Spleen (tissue), 11 donors: ENCODE measurements around the gene BCAS4. TPM values are rescaled to one million over a fixed set of nuclear protein-coding genes. Genes with fewer than 3 reads are reported as not detected.
"Not testable (repeated sequence)": the region's sequence is repeated elsewhere in the genome, so short reads cannot be mapped to it uniquely, and the experiment has no call there.

Source experiments
- DNase-seq: peaks from one replicate; pipeline ENCODE4 v3.0.0-alpha.2; 2020
- H3K27ac ChIP-seq, 8 donors: fragments of 200-600 bp; sonication (generic) in 7 of 8; 1 replicate in 4 of 8; 2 replicates in 4 of 8; pipeline versions ENCODE4 v1.5.0 to v1.8.0; 2016 to 2021; ENCODE audit warnings: inconsistent platforms in 4 of 8, mild to moderate bottlenecking in 4 of 8, moderate library complexity in 1 of 8
- H3K27me3 ChIP-seq, 7 donors: fragments of 200-600 bp; sonication (generic) in 6 of 7; replicated peaks in 1 of 7; 1 replicate in 4 of 7; 2 replicates in 3 of 7; pipeline versions ENCODE4 v1.5.0 to v1.8.0; 2016 to 2021; ENCODE audit warnings: inconsistent platforms in 3 of 7, mild to moderate bottlenecking in 1 of 7
- H3K36me3 ChIP-seq, 6 donors: fragments of 200-600 bp; sonication (generic) in 5 of 6; 1 replicate in 4 of 6; 2 replicates in 2 of 6; pipeline versions ENCODE4 v1.5.0 to v1.8.0; 2016 to 2021; ENCODE audit warnings: inconsistent platforms in 2 of 6
- H3K4me1 ChIP-seq, 6 donors: fragments of 200-600 bp; sonication (generic) in 5 of 6; 1 replicate in 3 of 6; 2 replicates in 3 of 6; pipeline versions ENCODE4 v1.5.0 to v1.8.0; 2016 to 2021; ENCODE audit warnings: inconsistent platforms in 3 of 6
- H3K4me3 ChIP-seq, 8 donors: fragments of 200-600 bp; sonication (generic) in 7 of 8; 1 replicate in 4 of 8; 2 replicates in 4 of 8; pipeline versions ENCODE4 v1.5.0 to v1.8.0; 2016 to 2021; ENCODE audit warnings: inconsistent platforms in 4 of 8, mild to moderate bottlenecking in 4 of 8, moderate library complexity in 2 of 8
- H3K9me3 ChIP-seq, 8 donors: fragments of 200-600 bp; sonication (generic) in 7 of 8; 1 replicate in 4 of 8; 2 replicates in 4 of 8; pipeline versions ENCODE4 v1.5.0 to v1.8.0; 2016 to 2021; ENCODE audit warnings: inconsistent platforms in 4 of 8
- POLR2A ChIP-seq, 3 donors: fragments of 450-650 bp; IDR thresholded peaks; one replicate each; pipeline ENCODE4 v1.5.1; 2017; ENCODE audit warnings: antibody characterized with exemption in 3 of 3, mild to moderate bottlenecking in 1 of 3
- POLR2AphosphoS5 ChIP-seq, 3 donors: sonication (generic); formaldehyde crosslinking; IDR thresholded peaks; one replicate each; pipeline ENCODE4 v1.5.1; 2017; ENCODE audit warnings: antibody characterized with exemption in 3 of 3
- WGBS, 5 donors: extraction: QIAGEN DNeasy Blood & Tissue Kit in 3 of 5; methylation state at CpG; one replicate each; pipeline versions ENCODE4 v1.1.5 to v1.1.7; 2013 to 2018; 5-methylcytosine and 5-hydroxymethylcytosine counted together
- intact Hi-C: fragments of 100-400 bp; cut with DNase I; formaldehyde crosslinking; loops from one replicate; pipeline ENCODE4 v1.15.0; 2023; ENCODE audit warnings: low total_unique reads
- polyA plus RNA-seq, 3 donors: library from polyadenylated mRNA; stranded (reverse); fragments of 200-250 nt; gene quantifications; one replicate each; pipeline ENCODE4 v1.2.1, GENCODE V29; 2013
- total RNA-seq, 7 donors: library from RNA; depleted of rRNA in 3 of 7; stranded (reverse); fragments of >200 nt in 3 of 7; fragmentation: NEBNext Ultra II Directional in 4 of 7; extraction: Animal tissue kit (Norgen Biotek cat#: 25700) in 4 of 7; gene quantifications; one replicate each; pipeline versions ENCODE4 v1.1.0 to v1.2.1, GENCODE V29; 2016 to 2021
- TF ChIP-seq, protein P1 (sequence below), 11 experiments: fragments of 200-600 bp in 7 of 11; fragments of 450-650 bp in 4 of 11; sonication (generic) in 4 of 11; IDR thresholded peaks in 8 of 11; conservative IDR thresholded peaks in 3 of 11; 1 replicate in 7 of 11; 2 replicates in 4 of 11; pipeline versions ENCODE4 v1.4.0 to v1.8.0; 2016 to 2021; ENCODE audit warnings: antibody characterized with exemption in 11 of 11, inconsistent platforms in 4 of 11, mild to moderate bottlenecking in 1 of 11
- donor health status: healthy with polysubstance abuse.
- donor health status: DM: no; HTN: no; CAD: no; lungs with moderate emphysema.
- donor health status: DM: no; HTN: no; CAD: no.
- donor health status: Bipolar disorder and iron deficiency.
- donor health status: healthy.
- donor health status: DM: no; HTN: no; CAD: no.
- donor health status: DM: yes; HTN: yes; CAD: no.

Gene BCAS4
- total and polyA plus RNA-seq, 10 donors = 11.8 to 33.3 (median 19.7) TPM

DNA sequence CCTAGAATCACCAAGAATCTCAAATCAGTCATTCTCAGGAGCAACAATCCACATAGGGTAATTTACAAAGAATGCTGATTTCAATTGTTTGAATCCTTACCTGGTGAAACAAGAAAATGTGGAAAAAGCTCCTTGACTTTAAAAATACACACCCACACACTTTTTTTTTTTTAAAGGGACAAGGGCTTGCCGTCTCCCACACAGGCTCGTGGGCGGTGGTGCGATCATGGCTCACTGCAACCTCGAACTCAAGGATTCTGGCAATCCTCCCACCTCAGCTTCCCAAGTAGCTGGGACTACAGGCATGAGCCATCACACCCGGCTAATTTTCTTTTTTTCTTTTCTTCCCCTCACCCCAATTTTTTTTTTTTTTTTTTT, 32.8 kb upstream of the BCAS4 start:
- TF ChIP-seq, protein P1, sequence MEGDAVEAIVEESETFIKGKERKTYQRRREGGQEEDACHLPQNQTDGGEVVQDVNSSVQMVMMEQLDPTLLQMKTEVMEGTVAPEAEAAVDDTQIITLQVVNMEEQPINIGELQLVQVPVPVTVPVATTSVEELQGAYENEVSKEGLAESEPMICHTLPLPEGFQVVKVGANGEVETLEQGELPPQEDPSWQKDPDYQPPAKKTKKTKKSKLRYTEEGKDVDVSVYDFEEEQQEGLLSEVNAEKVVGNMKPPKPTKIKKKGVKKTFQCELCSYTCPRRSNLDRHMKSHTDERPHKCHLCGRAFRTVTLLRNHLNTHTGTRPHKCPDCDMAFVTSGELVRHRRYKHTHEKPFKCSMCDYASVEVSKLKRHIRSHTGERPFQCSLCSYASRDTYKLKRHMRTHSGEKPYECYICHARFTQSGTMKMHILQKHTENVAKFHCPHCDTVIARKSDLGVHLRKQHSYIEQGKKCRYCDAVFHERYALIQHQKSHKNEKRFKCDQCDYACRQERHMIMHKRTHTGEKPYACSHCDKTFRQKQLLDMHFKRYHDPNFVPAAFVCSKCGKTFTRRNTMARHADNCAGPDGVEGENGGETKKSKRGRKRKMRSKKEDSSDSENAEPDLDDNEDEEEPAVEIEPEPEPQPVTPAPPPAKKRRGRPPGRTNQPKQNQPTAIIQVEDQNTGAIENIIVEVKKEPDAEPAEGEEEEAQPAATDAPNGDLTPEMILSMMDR (IDR thresholded peaks at IDR 0.05 in 8 of 11, conservative IDR thresholded peaks at IDR 0.05 in 3 of 11) = no peak
- TF ChIP-seq POLR2AphosphoS5 (IDR thresholded peaks at IDR 0.05) = no peak
- TF ChIP-seq POLR2A (IDR thresholded peaks at IDR 0.05) = no peak
- Histone ChIP-seq H3K27ac (no peak overlapping the region), H3K9me3 (no peaks in the 10 kb centered on the region), H3K4me1 (no peaks in the 10 kb centered on the region), H3K36me3 (no peaks in the 10 kb centered on the region), H3K27me3 (peaks cover 0 to 3% (median 0%) of the 10 kb centered on the region in 7 donors), H3K4me3 (no peak overlapping the region)
- intact Hi-C loops = no loop called here
- no peak for DNase-seq
- WGBS, 5 donors = 64 to 90% (median 85%) methylated on average over 6 of the region's 6 CpGs

DNA sequence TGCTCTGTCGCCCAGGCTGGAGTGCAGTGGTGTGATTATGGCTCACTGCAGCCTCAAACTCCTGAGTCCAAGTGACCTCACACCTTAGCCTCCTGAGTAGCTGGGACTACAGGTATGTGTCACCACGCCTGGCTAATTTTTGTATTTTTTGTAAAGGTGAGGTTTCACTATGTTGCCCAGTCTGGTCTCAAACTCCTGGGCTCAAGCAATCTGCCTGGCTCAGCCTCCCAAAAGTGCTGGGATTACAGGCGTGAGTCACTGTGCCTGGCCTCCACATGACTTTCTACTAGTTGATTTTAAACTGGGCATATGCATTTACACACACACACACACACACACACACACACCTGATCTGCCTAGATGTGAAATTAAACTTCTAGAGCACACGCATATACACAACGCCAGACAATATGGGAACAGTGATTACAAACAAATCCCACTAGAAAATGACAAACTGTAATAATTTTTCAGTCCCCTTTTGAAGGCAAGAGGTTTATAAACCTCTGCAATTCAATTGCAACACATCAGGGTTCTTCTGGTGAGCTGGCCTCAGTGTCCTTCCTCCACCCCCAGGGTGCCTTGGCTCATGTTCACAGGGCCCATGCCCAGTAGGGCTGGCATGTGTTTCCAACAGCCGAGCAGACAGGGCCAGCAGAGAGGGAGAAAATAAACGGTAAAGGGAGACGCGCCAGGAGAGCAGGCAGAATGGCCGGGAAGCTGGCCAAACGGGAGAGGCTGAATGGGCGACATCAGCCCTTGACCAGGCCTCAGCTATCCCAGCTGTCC, 32.2 kb upstream of the BCAS4 start:
- no peaks in the 10 kb centered on the region for H3K36me3 ChIP-seq

DNA sequence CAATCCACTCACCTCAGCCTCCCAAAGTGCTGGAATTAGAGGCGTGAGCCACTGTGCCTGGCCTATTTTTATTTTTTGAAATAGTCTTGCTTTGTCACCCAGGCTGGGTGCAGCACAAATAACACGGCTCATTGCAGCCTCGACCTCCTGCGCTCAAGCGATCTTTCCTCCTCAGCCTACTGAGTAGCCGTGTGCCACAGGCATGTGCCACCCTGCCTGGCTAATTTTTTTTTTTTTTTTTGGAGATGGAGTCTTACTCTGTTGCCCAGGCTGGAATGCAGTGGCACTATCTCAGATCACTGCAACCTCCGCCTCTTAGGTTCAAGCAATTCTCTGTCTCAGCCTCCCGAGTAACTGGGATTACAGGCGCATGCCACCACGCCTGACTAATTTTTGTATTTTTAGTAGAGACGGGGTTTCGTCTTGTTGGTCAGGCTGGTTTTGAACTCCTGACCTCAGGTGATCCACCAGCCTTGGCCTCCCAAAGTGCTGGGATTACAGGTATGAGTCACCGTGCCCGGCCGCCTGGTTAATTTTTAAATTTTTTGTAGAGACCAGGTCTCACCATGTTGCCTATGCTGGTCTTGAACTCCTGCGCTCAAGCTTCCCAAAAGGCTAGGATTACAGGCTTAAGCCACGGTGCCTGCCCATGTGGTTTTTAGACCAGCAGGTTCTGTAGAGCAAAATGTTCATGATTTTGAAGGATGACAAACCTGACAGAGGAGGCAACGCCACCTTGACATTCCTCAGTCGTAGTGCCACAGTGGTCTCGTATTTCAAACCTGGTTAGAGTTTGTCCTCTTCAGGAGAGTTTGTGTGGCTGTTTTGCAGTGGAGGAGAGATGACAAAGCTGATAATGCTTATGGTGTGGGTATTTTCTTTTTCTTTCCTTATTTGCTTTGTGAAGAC, 31.1 kb upstream of the BCAS4 start:
- H3K4me3 ChIP-seq, H3K27ac ChIP-seq, H3K9me3 ChIP-seq, H3K36me3 ChIP-seq, DNase-seq, H3K27me3 ChIP-seq, H3K4me1 ChIP-seq, intact Hi-C loops: not testable (repeated sequence)
- 84 to 90% (median 89%) methylated on average over 18 to 20 of the region's 20 CpGs for WGBS, 5 donors

More for the DNA sequence above, 32.2 kb upstream of the BCAS4 start:
- Histone ChIP-seq H3K27me3 (peaks cover 0 to 3% (median 0%) of the 10 kb centered on the region in 7 donors), H3K4me1 (no peaks in the 10 kb centered on the region), H3K4me3 (no peak overlapping the region), H3K9me3 (no peaks in the 10 kb centered on the region), H3K27ac (no peak overlapping the region)
- intact Hi-C loops = no loop called here
- DNase-seq = no peak
- WGBS, 5 donors = 75 to 86% (median 81%) methylated on average over 12 of the region's 12 CpGs
- TF ChIP-seq, protein P1 (IDR thresholded peaks at IDR 0.05 in 8 of 11, conservative IDR thresholded peaks at IDR 0.05 in 3 of 11) = no peak
- no peak for TF ChIP-seq POLR2AphosphoS5 (IDR thresholded peaks at IDR 0.05)
- TF ChIP-seq POLR2A (IDR thresholded peaks at IDR 0.05) = no peak

DNA sequence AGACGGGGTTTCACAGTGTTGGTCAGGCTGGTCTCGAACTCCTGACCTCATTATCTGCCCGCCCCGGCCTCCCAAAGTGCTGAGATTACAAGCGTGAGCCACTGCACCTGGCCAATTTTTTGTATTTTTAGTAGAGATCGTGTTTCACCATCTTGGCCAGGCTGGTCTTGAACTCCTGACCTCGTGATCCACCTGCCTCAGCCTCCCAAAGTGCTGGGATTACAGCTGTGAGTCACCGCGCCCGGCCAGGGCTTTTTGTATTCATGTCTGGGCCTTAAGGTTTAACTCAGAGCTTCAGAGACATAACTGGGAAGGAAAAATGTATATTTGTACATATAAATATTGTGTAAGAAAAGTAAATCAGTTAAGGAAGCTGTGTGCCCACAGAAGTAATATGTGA, 29.6 kb upstream of the BCAS4 start:
- peak; percentile 7 for DNase-seq
- 85 to 93% (median 88%) methylated on average over 10 of the region's 10 CpGs for WGBS, 5 donors
- H3K36me3 ChIP-seq, intact Hi-C loops, H3K4me3 ChIP-seq, H3K27me3 ChIP-seq, H3K4me1 ChIP-seq, H3K9me3 ChIP-seq, H3K27ac ChIP-seq: not testable (repeated sequence)

DNA sequence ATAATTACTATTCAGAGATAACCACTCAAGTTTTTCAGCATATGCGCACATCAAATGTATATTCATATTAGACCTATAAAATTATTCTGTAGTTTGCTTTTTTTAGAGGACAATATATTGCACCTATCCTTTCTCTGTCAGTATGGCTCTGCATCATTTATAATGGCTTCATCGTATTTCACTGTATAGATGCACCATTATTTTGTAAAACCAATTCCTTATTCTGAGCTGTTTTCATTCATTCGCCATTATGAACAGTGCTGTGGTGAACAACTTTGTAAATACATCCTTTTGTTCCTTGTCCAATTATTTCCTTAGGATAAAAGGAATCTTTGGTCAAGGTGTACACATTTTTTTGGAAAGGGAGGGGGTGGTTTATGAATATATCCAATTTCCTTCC, 29.2 kb upstream of the BCAS4 start:
- peaks cover 0 to 3% (median 0%) of the 10 kb centered on the region in 7 donors for H3K27me3 ChIP-seq
- no peak for DNase-seq
- intact Hi-C loops = no loop called here
- H3K36me3 ChIP-seq = no peaks in the 10 kb centered on the region
- no peaks in the 10 kb centered on the region for H3K9me3 ChIP-seq
- H3K4me3 ChIP-seq = no peak overlapping the region
- no peak overlapping the region for H3K27ac ChIP-seq
- TF ChIP-seq POLR2AphosphoS5 (IDR thresholded peaks at IDR 0.05) (no peak), POLR2A (IDR thresholded peaks at IDR 0.05) (no peak)
- TF ChIP-seq, protein P1 (IDR thresholded peaks at IDR 0.05 in 8 of 11, conservative IDR thresholded peaks at IDR 0.05 in 3 of 11) = no peak
- 61 to 83% (median 63%) methylated on average over 3 of the region's 3 CpGs for WGBS, 5 donors
- H3K4me1 ChIP-seq = no peaks in the 10 kb centered on the region

DNA sequence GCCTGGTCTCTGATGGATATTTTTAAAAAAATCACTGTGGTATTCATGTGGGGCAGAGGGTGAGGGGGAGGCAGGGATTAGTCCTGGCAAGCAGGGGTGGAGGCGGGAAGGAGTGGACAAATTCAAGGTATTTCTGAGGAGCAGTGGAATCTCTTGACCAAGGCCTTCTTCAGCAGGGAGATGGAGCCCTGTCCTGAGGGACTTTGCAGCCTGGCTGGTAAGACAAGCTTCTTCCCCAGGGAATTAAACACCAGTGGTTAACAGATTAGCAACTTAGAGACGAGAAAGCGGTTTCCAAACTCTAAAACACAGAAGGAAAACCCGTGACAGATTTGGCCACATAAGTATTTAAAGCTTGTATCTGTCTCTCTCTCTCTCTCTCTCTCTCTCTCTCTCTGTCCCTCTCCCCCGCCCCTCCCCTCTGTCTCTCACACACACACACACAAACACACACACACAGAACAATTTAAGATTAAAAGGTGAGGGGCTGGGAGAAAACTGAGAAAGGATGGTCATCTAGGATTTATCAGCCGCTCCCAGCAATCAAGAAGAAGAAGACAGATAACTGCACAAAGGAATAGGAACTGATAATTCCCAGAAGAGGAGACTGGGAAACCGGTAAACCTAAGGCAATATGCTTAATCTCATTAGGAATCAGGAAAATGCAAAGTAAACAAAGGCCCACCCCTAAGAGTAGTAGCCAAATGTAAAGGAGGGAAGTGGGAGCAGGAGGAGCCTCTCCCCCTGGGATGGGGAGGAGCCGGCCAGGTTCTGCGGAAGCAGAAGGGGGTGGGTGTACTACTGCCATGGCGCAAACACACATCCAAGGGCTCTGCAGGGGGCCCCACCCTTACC, 27.7 kb upstream of the BCAS4 start:
- H3K27me3 ChIP-seq, H3K27ac ChIP-seq, H3K9me3 ChIP-seq, H3K36me3 ChIP-seq, H3K4me1 ChIP-seq, intact Hi-C loops, H3K4me3 ChIP-seq: not testable (repeated sequence)
- WGBS, 5 donors = 54 to 73% (median 58%) methylated on average over 7 to 10 of the region's 10 CpGs
- peak; percentile 14 for DNase-seq

DNA sequence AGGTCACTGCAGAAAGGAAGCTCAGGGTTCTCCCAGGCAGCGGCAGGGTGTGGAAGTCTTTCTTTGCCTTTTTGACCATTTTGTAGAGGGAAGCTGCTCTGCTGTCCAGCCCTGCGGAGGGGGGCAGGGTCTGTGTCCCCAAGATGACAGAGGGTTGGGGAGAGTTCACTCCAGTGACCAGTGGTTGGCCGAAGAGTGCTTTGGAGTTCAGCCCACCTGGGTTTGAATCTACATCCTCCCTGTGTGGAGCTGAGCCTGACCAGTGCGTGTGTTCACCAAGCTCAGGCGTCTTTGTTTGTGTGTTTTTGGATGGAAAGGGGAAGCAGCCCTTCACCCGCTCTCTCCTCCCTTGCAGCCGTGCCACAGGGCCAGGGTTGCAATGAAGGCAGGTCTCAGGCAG, 25.9 kb upstream of the BCAS4 start:
- WGBS, 5 donors = 41 to 92% (median 69%) methylated on average over 1 to 7 of the region's 7 CpGs
- intact Hi-C loops = not testable (repeated sequence)
- DNase-seq = peak; percentile 29

More for the DNA sequence above, 25.9 kb upstream of the BCAS4 start:
- H3K9me3 ChIP-seq, H3K4me3 ChIP-seq, H3K27me3 ChIP-seq, H3K36me3 ChIP-seq, H3K27ac ChIP-seq, H3K4me1 ChIP-seq: not testable (repeated sequence)
